ENCODE data around the gene CATSPER3. TPM values are rescaled to one million over a fixed set of nuclear protein-coding genes. Genes with fewer than 3 reads are reported as not detected.
A peak's percentile ranks its signal among the peaks of the same experiment; 100 is the strongest.

The CATSPER3 gene
- polyA plus RNA-seq, 1 donor from 2014 or later = 0.17 TPM

DNA sequence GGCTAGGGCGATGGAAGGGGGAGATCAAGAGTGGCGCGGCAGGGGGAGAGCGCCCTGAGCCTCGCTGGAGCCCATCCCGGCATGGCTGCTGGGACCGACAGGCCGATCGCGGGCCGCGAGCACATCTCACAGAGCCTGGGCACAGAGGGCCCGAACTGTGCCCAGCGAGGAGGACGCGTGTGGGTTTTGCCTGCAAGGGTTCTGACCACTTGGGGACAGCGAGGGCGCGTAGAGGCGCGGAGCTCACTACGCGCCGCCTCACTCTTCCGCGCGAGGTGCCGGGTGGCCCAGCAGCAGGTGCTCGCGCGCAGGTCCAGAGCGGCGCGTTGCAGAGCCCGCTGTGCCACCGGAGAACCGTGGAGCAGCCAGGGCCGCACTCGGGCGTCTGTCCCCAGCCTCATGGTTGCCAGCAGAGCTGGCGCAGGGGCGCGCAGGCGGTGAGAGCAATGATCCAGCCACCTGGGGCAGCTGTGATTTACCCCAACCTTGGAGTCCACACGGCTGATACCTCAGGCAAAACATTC, 82.6 kb downstream of the CATSPER3 start:
- H4K20me1 ChIP-seq (ENCODE audit: insufficient read depth) = no peaks in the 10 kb centered on the region
- H3K9me2 ChIP-seq (ENCODE audit: insufficient read depth, low read length) = no peaks in the 10 kb centered on the region
- no peak for TF ChIP-seq TAF1 (IDR thresholded peaks at IDR 0.05; ENCODE audit: low read depth)
- TF ChIP-seq EZH2 (IDR thresholded peaks at IDR 0.05; ENCODE audit: borderline replicate concordance, insufficient read depth, low read length, poor library complexity, severe bottlenecking) = no peak
- TF ChIP-seq POLR2AphosphoS5 (IDR thresholded peaks at IDR 0.05) = no peak
- TF ChIP-seq SMC3 (conservative IDR thresholded peaks at IDR 0.05; ENCODE audit: poor library complexity) = no peak
- no peak for TF ChIP-seq EP300 (conservative IDR thresholded peaks at IDR 0.05; ENCODE audit: poor library complexity, severe bottlenecking)
- no peak for TF ChIP-seq MXI1 (conservative IDR thresholded peaks at IDR 0.05; ENCODE audit: poor library complexity, severe bottlenecking)
- TF ChIP-seq, protein P1, sequence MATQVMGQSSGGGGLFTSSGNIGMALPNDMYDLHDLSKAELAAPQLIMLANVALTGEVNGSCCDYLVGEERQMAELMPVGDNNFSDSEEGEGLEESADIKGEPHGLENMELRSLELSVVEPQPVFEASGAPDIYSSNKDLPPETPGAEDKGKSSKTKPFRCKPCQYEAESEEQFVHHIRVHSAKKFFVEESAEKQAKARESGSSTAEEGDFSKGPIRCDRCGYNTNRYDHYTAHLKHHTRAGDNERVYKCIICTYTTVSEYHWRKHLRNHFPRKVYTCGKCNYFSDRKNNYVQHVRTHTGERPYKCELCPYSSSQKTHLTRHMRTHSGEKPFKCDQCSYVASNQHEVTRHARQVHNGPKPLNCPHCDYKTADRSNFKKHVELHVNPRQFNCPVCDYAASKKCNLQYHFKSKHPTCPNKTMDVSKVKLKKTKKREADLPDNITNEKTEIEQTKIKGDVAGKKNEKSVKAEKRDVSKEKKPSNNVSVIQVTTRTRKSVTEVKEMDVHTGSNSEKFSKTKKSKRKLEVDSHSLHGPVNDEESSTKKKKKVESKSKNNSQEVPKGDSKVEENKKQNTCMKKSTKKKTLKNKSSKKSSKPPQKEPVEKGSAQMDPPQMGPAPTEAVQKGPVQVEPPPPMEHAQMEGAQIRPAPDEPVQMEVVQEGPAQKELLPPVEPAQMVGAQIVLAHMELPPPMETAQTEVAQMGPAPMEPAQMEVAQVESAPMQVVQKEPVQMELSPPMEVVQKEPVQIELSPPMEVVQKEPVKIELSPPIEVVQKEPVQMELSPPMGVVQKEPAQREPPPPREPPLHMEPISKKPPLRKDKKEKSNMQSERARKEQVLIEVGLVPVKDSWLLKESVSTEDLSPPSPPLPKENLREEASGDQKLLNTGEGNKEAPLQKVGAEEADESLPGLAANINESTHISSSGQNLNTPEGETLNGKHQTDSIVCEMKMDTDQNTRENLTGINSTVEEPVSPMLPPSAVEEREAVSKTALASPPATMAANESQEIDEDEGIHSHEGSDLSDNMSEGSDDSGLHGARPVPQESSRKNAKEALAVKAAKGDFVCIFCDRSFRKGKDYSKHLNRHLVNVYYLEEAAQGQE (IDR thresholded peaks at IDR 0.05; ENCODE audit: borderline replicate concordance) = no peak
- no peak for TF ChIP-seq CTCF (IDR thresholded peaks at IDR 0.05; ENCODE audit: poor library complexity, severe bottlenecking)
- TF ChIP-seq RAD21 (conservative IDR thresholded peaks at IDR 0.05) = no peak
- H3K27ac ChIP-seq (ENCODE audit: low read length) = no peak overlapping the region
- H3K79me2 ChIP-seq (replicated peaks; ENCODE audit: insufficient read depth, low read length) = no peaks in the 10 kb centered on the region
- H3F3A ChIP-seq (ENCODE audit: insufficient read depth, low read length, poor library complexity, severe bottlenecking) = no peaks in the 10 kb centered on the region
- H3K9me3 ChIP-seq (ENCODE audit: low read length) = peaks cover 7% of the 10 kb centered on the region
- H3K4me2 ChIP-seq (ENCODE audit: low read length) = no peak overlapping the region
- peaks cover 57% of the 10 kb centered on the region for H3K27me3 ChIP-seq (ENCODE audit: insufficient read depth, low read depth, low read length)
- H3K36me3 ChIP-seq (ENCODE audit: insufficient read depth, low read length) = no peaks in the 10 kb centered on the region
- no peak overlapping the region for H2AFZ ChIP-seq (ENCODE audit: low read depth, low read length)
- H3K9ac ChIP-seq (ENCODE audit: low read length) = no peak overlapping the region
- H3K4me3 ChIP-seq (ENCODE audit: low read length) = peak overlapping the region; percentile 45

DNA sequence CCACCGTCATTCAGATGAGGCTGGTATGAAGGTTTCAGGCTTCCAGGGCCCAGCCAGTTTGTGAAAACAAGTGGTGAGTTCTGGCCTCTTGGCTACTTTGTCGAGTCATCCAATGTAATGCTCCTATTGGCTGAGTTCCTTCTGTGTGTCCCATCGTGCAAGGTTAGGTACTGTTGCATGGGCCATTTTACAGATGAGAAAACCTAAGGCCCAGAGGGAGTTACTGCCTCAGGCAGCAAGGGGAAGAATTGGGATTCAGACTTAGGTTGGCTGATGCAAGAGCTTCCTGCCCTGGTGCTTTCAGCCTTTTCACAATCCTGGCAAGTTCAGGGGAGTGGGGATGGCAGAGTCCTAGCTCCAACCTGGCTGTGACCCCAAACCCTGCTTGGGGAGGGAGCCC, 83.7 kb downstream of the CATSPER3 start:
- Histone ChIP-seq H3K9ac (ENCODE audit: low read length) (no peak overlapping the region), H3F3A (ENCODE audit: insufficient read depth, low read length, poor library complexity, severe bottlenecking) (no peaks in the 10 kb centered on the region), H3K79me2 (replicated peaks; ENCODE audit: insufficient read depth, low read length) (no peaks in the 10 kb centered on the region), H3K36me3 (ENCODE audit: insufficient read depth, low read length) (no peaks in the 10 kb centered on the region), H3K27me3 (ENCODE audit: insufficient read depth, low read depth, low read length) (peaks cover 49% of the 10 kb centered on the region), H3K4me3 (ENCODE audit: low read length) (no peak overlapping the region), H4K20me1 (ENCODE audit: insufficient read depth) (no peaks in the 10 kb centered on the region), H2AFZ (ENCODE audit: low read depth, low read length) (no peak overlapping the region), H3K9me3 (ENCODE audit: low read length) (peaks cover 7% of the 10 kb centered on the region), H3K27ac (ENCODE audit: low read length) (no peak overlapping the region), H3K4me2 (ENCODE audit: low read length) (no peak overlapping the region), H3K9me2 (ENCODE audit: insufficient read depth, low read length) (no peaks in the 10 kb centered on the region)
- no peak for TF ChIP-seq EZH2 (IDR thresholded peaks at IDR 0.05; ENCODE audit: borderline replicate concordance, insufficient read depth, low read length, poor library complexity, severe bottlenecking)

All from neural cell (in vitro differentiated cells).